Lung (tissue), 12 donors: ENCODE results near the gene ATG2B. TPM values are rescaled to one million over a fixed set of nuclear protein-coding genes. Genes with fewer than 3 reads are reported as not detected.
A peak's percentile ranks its signal among the peaks of the same experiment; 100 is the strongest.

Experiments used
- ATAC-seq: fragments of 200-7000 bp; cut with Tn5 transposase; one replicate; pipeline ENCODE4 v1.9.1; 2020; ENCODE audit warnings: moderate number of reproducible peaks; ENCODE audit not compliant: insufficient read depth, low FRiP score
- DNase-seq, 3 donors: peaks; one replicate each; pipeline ENCODE4 v3.0.0-alpha.2; 2013 to 2017
- H3K27ac ChIP-seq, 2 donors: one replicate each; pipeline ENCODE4 v1.5.1; 2013; ENCODE audit warnings: mild to moderate bottlenecking in 2 of 2, moderate library complexity in 2 of 2, control low read depth in 1 of 2, inconsistent platforms in 1 of 2, low read depth in 1 of 2, low read length in 1 of 2
- H3K27me3 ChIP-seq, 3 donors: one replicate each; pipeline ENCODE4 v1.5.1; 2013; ENCODE audit warnings: low read length in 2 of 3; ENCODE audit not compliant: control insufficient read depth in 3 of 3, insufficient read depth in 3 of 3
- H3K36me3 ChIP-seq, 4 donors: one replicate each; pipeline ENCODE4 v1.5.1; 2013; ENCODE audit warnings: low read length in 4 of 4, mild to moderate bottlenecking in 1 of 4, moderate library complexity in 1 of 4; ENCODE audit not compliant: control insufficient read depth in 4 of 4, insufficient read depth in 4 of 4
- H3K4me1 ChIP-seq, 5 donors: one replicate each; pipeline ENCODE4 v1.5.1; 2013; ENCODE audit warnings: low read length in 5 of 5, mild to moderate bottlenecking in 2 of 5, moderate library complexity in 1 of 5; ENCODE audit not compliant: control insufficient read depth in 5 of 5, insufficient read depth in 5 of 5
- H3K4me3 ChIP-seq: one replicate; pipeline ENCODE4 v1.5.1; 2013; ENCODE audit warnings: mild to moderate bottlenecking, control low read depth, moderate library complexity
- H3K9ac ChIP-seq, 2 donors: one replicate each; pipeline ENCODE4 v1.5.1; 2013; ENCODE audit warnings: low read length in 2 of 2, control low read depth in 1 of 2; ENCODE audit not compliant: insufficient read depth in 1 of 2
- H3K9me3 ChIP-seq, 4 donors: one replicate each; pipeline ENCODE4 v1.5.1; 2013; ENCODE audit warnings: low read length in 3 of 4, mild to moderate bottlenecking in 1 of 4, moderate library complexity in 1 of 4; ENCODE audit not compliant: control insufficient read depth in 4 of 4, insufficient read depth in 3 of 4
- WGBS, 2 donors: extraction: QIAGEN DNeasy Blood & Tissue Kit; methylation state at CpG; one replicate each; pipeline ENCODE4 v1.1.7; 2013; 5-methylcytosine and 5-hydroxymethylcytosine counted together
- polyA plus RNA-seq, 2 donors: library from polyadenylated mRNA; stranded (reverse); fragments of 200-250 nt; gene quantifications; one replicate each; pipeline ENCODE4 v1.2.1, GENCODE V29; 2013
- total RNA-seq, 2 donors: library from RNA; depleted of rRNA in 1 of 2; stranded (reverse); fragments of >200 nt in 1 of 2; gene quantifications; one replicate each; pipeline ENCODE4 v1.2.1, GENCODE V29; 2014 to 2021
- TF ChIP-seq, protein P1 (sequence below): IDR thresholded peaks from 2 replicates; pipeline ENCODE4 v1.5.1; 2012; ENCODE audit warnings: mild to moderate bottlenecking; ENCODE audit errors: control extremely low read depth, extremely low read depth
- donor health status: control.
- donor health status: control.
- donor health status: Bipolar disorder and iron deficiency.
- donor health status: healthy.
- donor health status: DM: yes; HTN: yes; CAD: no.

The ATG2B gene
- total and polyA plus RNA-seq, 4 donors: 3.6 to 64.3 (median 13.2) TPM

DNA sequence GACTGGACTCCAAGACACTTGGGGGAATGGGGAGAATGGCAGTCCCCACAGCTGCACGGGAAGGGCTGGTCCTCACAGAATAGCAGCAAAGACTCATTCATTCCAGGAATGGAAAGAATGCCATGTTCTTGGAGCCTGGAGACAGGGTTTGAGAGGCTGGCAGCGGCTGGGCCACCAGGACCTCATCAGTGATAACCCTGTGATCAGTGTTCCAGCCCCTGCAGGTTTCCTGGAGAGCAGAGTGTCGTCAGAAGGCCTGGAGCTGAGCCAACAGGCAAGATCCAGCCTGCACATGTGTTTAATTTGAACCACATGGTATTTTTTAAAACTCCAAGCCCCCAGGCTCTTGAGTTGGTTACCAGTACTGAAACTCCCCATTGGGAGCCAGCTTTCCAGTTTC lies 95.8 kb downstream of the ATG2B start:
- Histone ChIP-seq H3K27ac (no peak overlapping the region), H3K9me3 (peaks cover 0 to 7% (median 0%) of the 10 kb centered on the region in 4 donors), H3K9ac (no peak overlapping the region), H3K27me3 (no peaks in the 10 kb centered on the region), H3K4me1 (peaks cover 0 to 24% (median 5%) of the 10 kb centered on the region in 5 donors), H3K36me3 (no peaks in the 10 kb centered on the region), H3K4me3 (no peak overlapping the region)
- TF ChIP-seq, protein P1, sequence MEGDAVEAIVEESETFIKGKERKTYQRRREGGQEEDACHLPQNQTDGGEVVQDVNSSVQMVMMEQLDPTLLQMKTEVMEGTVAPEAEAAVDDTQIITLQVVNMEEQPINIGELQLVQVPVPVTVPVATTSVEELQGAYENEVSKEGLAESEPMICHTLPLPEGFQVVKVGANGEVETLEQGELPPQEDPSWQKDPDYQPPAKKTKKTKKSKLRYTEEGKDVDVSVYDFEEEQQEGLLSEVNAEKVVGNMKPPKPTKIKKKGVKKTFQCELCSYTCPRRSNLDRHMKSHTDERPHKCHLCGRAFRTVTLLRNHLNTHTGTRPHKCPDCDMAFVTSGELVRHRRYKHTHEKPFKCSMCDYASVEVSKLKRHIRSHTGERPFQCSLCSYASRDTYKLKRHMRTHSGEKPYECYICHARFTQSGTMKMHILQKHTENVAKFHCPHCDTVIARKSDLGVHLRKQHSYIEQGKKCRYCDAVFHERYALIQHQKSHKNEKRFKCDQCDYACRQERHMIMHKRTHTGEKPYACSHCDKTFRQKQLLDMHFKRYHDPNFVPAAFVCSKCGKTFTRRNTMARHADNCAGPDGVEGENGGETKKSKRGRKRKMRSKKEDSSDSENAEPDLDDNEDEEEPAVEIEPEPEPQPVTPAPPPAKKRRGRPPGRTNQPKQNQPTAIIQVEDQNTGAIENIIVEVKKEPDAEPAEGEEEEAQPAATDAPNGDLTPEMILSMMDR: no peak
- WGBS, 2 donors: 35 to 44% methylated on average over 3 of the region's 3 CpGs
- ATAC-seq: no peak
- peak; percentile 47 to 67 (median 63) for DNase-seq

DNA sequence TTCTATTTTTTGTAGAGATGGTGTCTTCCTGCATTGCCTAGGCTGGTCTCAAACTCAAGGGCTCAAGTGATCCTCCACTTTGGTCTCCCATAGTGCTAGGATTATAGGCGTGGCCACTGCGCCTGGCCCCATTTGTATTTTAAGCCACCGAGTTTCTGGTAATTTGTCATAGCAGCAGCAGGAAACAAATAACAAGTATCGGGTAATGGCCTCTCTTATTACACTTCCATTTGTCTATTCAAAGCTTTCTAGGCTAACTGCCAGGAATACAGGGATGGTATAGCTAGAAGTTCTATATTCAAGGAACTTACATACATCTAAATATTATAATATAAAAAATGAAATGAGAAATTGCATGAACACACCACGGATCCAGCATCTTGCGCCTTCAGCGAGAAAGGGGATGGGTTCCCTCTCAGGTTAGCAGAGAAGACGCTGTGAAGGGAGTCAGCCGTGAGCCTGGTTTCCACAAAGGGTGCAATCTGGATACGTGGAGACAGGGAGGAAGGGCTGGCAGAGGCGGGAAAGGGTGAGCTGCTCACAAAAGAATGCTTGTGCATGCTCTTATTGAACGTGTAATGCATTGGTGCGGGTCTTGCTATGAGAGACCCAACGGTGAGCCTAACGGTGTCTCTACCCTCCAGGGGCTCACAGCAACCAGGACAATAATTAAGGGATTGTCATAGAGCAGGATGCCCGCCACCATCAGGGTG lies 97.6 kb downstream of the ATG2B start:
- H3K27ac ChIP-seq: no peak overlapping the region
- H3K36me3 ChIP-seq: no peaks in the 10 kb centered on the region
- no peaks in the 10 kb centered on the region for H3K27me3 ChIP-seq
- 65 to 76% methylated on average over 16 of the region's 16 CpGs for WGBS, 2 donors
- ATAC-seq (no peak), DNase-seq (peak in 2 of 3 donors; percentile 68 to 71)
- TF ChIP-seq, protein P1: no peak
- peaks cover 0 to 42% (median 9%) of the 10 kb centered on the region in 5 donors for H3K4me1 ChIP-seq
- H3K9ac ChIP-seq: no peak overlapping the region
- H3K9me3 ChIP-seq: no peaks in the 10 kb centered on the region
- no peak overlapping the region for H3K4me3 ChIP-seq

DNA sequence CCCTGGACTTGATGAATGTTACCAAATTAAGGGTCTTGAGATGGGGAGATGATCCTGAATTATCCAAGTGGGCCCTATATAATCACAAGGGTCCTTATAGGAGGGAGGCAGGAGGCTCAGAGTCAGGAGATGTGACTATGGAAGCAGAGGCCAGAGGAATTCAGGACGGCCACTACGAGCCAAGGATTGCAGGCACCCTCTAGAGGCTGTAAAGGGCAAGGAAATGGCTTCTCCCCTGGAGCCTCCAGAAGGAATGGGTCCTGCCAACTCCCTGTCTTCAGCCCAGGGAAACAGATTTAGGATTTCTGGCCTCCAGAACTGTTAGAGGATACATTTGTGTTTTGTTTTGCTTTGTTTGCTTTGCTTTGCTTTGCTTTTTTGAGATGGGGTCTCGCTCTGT lies 98.3 kb downstream of the ATG2B start:
- H3K27me3 ChIP-seq: no peaks in the 10 kb centered on the region
- DNase-seq: peak; percentile 50 to 72 (median 69)
- no peak overlapping the region for H3K27ac ChIP-seq
- WGBS, 2 donors: 69 to 70% methylated on average over 3 of the region's 3 CpGs
- no peaks in the 10 kb centered on the region for H3K9me3 ChIP-seq
- H3K4me3 ChIP-seq: no peak overlapping the region
- H3K36me3 ChIP-seq: no peaks in the 10 kb centered on the region
- TF ChIP-seq, protein P1: no peak
- H3K9ac ChIP-seq: no peak overlapping the region
- ATAC-seq: no peak
- H3K4me1 ChIP-seq: peaks cover 0 to 42% (median 9%) of the 10 kb centered on the region in 5 donors
